ENCODE data around the gene MNT. TPM values are rescaled to one million over a fixed set of nuclear protein-coding genes. Genes with fewer than 3 reads are reported as not detected.

The MNT gene
- polyA plus RNA-seq, 1 donor from 2014 or later = 1.6 TPM

DNA sequence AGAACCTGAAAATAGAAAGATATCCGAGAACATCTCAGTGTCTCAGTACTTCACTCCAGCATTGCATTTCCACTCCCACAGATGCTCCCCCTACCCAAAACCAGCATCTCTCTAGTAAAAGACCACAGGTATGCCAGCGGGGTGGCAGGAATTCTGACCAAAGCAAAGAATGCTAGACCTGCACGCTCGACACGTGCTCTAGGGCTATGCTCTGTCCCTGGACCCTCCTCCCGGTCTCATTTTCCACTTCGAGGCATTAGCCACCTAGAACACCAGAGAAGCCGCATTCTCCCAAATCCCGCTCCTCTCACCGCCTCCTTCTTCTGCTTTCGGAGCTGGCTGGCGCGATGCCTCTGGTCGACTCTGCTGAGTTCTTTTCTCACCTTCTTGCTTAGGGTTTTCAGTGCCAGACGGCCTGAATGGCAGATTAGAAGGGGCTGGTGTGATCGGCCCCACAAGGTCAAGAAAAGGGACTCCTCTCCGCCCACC is 65.1 kb downstream of the MNT start:
- H3K27ac Mint-ChIP-seq = peak overlapping the region; percentile 85 to 95 (median 94)
- H3K9me3 Mint-ChIP-seq = no peaks in the 10 kb centered on the region
- H3K4me3 Mint-ChIP-seq = peak overlapping the region; percentile 92 to 99 (median 98)
- H3K36me3 Mint-ChIP-seq = peaks cover 1% of the 10 kb centered on the region
- peaks cover 13 to 23% (median 17%) of the 10 kb centered on the region in 3 donors for H3K4me1 Mint-ChIP-seq
- no peaks in the 10 kb centered on the region for H3K27me3 Mint-ChIP-seq

Other genes with a start within 250 kb of the MNT start
- gene SMG6, start 97.3 kb downstream of the MNT start, polyA plus RNA-seq = 5.9 TPM
- 3.4 TPM for gene SRR, start 97.1 kb downstream of the MNT start, polyA plus RNA-seq
- gene TSR1, start 64.6 kb downstream of the MNT start, polyA plus RNA-seq = 19.9 TPM
- 8.0 TPM for gene SGSM2, start 63.6 kb downstream of the MNT start, polyA plus RNA-seq
- 29.6 TPM for gene METTL16, start 110.8 kb upstream of the MNT start, polyA plus RNA-seq
- gene PAFAH1B1, start 192.6 kb upstream of the MNT start, polyA plus RNA-seq = 17.8 TPM

All from IgD-negative memory B cell (primary cell).